Activated effector memory CD4-positive, alpha-beta T cell treated with Interleukin-2 at 50 U/mL for 16 hours (primary cell): ENCODE results near the gene SWAP70.

Experiments
- DNase-seq: peaks from one replicate; pipeline ENCODE4 v3.0.0-alpha.2; 2020

SWAP70 gene

GRCh38 chr11:9651899-9652748 lies 11.8 kb upstream of the SWAP70 start:
- no peak for DNase-seq

DNA sequence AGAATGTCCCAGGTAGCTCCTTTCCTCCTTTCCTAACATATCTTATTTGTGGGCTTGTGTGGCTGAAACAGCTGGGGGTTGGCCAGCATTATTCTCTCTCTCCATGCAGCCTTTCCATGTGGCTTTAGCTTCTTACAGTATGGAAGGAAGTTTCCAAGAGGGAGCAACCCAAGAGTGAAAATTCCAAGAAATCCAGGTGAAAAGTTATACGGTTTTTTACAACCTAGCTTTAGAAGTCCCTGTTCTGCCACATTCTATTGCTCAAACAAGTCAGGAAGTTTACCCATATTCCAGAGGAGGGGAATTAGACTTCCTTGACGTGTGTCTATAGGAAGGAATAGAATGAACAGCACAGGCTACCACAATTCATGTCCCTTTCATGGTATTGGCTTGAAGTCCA lies 10.0 kb upstream of the SWAP70 start:
- DNase-seq, result no peak

DNA sequence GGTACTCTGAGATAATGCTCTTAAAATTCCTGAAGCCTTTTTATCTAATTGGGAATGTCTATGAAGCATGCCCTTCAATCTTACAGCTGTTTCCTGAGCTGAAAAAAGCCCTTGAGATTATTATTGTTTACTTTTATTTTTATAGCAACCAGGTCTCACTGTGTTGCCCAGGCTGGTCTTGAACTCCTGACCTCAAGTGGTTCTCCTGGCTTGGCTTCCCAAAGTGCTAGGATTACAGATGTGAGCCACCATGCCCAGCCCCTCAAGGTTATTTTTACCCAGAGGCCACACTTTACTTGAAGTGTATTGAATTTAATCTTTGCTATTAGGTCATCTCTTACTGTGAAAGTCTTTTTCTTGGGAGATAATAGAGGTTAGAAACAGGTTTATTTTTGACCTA lies 7.0 kb upstream of the SWAP70 start:
- no peak for DNase-seq

- no peak for DNase-seq
Observed at GRCh38 chr11:9657531-9657930, 6.3 kb upstream of the SWAP70 start.

GRCh38 chr11:9660886-9661285 lies 3.0 kb upstream of the SWAP70 start:
- no peak for DNase-seq

- no peak for DNase-seq
Observed at GRCh38 chr11:9662273-9662672, 1.6 kb upstream of the SWAP70 start.

- no peak for DNase-seq
Observed at GRCh38 chr11:9664276-9665171, 647 bp downstream of the SWAP70 start.

GRCh38 chr11:9665749-9666148 lies 1.9 kb downstream of the SWAP70 start:
- DNase-seq, result no peak

DNA sequence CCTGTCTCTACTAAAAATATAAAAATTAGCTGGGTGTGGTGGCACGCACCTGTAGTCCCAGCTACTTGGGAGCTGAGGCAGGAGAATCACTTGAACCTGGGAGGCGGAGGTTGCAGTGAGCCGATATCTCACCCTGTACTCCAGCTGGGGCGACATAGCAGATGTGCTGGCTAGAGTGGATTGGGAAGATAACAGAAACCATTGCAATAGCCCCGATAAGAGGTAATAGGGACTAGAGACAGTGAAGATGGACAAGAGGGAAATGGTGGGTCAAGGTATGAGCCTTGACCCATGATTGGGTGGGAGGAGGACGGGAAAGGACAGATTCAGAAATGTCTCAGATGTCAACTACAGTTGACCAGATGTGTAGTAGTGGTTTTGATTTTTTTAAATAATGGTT lies 6.1 kb downstream of the SWAP70 start:
- no peak for DNase-seq

- DNase-seq, result no peak
Observed at GRCh38 chr11:9672288-9672916, 8.5 kb downstream of the SWAP70 start.

DNA sequence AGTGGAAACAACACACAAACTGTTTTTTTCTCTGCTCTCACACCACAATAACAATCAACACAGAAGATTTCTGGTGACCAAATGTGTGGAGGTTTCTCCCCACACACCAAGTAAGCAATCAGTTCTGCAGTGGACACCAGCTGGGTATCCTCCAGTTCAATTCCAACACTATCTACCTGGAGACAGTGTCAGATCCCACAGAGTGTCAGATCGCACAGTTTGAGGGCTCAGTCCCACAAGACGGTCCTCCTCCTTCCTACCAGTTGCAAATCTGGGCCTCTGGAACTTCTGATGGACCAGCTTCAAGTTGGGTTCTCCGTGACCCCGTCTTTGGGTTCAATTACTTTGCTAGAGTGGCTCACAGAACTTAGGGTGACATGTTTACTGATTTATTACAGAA lies 9.0 kb downstream of the SWAP70 start:
- DNase-seq, result no peak

- no peak for DNase-seq
Observed at GRCh38 chr11:9675691-9676090, 11.8 kb downstream of the SWAP70 start.

GRCh38 chr11:9677951-9678350 lies 14.1 kb downstream of the SWAP70 start:
- no peak for DNase-seq

DNA sequence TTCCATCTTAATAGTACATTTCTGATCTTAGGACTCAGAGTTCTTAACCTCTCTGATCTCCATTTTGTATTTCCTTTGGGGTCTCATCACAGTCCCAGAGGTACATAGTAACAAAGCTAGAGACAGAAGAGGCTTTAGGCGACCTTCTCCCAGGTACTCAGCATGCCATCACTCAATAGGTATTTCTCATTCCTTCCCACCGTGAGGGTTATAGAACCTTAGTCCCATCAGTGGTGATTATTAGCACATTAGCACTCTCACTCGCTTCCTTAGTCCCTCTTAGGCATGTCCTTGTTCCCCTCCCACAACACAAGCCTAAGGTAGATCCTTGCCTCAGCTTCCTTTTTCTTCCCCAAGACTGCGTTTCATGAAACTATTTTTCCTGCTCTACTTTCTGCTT lies 14.7 kb downstream of the SWAP70 start:
- no peak for DNase-seq

DNA sequence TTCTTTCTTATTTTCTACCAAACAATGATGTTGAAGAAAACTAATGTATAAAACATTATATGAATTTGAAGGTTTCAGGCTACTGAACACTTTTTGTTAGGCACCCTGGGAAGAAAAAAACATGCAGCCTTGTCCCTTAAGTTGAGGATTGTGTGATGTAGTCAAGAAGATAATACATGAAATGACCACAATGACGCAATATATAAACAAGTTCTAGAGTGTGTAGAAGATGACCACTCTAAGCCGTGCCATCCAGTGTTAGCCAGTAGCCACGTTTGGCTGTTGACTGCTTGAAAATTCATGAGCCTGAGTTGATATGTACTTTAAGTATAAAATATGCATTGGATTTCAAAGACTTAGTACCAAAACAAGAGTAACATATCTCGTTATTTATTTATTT lies 16.2 kb downstream of the SWAP70 start:
- no peak for DNase-seq

- DNase-seq, result no peak
Observed at GRCh38 chr11:9681583-9682372, 17.9 kb downstream of the SWAP70 start.

DNA sequence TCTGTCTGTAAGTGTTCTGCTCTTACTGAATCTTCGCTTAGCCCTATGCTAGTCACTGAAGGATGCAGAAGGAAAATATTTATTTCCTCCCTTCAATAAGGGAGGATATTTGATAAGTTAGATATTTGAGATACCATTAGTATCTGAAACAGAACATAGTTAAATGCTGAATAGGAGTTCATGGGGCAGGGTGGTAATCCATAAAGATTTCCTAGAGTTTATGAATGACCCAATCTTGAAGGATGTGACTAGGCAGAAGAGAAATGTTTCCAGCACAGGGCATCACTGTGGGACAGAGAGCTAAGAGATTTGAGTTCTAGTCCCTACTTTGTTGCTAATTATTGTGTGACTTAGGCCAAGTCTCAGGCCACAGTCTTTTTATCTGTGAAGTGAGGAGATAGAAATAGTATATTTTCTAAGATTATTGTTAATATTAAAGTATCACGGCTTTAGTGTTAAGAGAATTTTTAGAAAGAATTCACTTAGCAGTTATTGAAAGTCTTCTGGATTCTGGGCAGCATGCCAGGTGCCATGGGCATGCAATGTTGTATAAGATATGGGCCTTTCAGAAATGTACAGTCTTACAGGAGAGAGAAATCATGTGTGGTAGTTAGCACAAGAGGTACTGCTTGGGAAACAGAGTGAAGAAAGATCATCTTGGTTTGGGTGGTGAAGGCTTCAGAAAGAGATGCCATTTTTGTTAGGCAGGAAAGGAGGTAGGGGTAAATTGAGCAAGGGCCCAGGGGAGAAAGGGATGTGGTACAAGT lies 24.0 kb downstream of the SWAP70 start:
- no peak for DNase-seq

- DNase-seq, result no peak
Observed at GRCh38 chr11:9688716-9689511, 25.0 kb downstream of the SWAP70 start.

DNA sequence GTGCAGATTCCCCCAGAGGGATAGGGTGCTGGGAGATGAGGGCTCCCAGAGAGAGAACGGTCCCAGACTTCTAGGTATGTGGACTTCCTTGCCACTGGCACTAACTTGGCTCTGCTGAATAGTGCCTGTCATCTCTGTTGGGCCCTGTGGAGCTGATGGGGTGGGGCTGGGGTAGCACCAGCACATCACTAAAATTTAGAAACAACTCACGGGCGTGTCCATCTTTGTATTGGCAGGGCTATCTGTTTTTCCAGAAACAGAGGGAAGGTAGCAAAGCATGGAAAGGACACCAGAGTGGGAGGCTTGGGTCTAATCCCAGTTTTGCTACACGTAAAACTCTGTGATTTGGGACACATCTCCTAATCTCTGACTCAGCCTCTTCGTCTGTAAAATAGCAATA lies 25.8 kb downstream of the SWAP70 start:
- no peak for DNase-seq

DNA sequence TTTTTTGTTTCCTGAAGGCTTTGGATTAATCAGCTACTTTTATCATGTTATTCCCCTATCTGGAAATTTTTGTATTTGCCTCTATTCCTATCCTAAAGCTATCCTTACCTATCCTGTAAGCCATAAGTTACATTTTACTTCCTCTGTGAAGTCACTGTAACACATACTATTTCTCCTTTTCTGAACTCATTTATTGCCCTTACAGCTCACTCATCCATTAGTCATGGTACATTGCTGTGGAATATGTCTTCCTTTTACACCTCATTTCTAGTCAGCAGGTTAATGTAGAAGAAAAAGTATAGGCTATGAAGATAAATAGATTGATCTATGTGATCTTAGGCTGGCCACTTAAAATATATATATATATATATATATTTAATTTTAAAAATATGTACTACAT lies 28.0 kb downstream of the SWAP70 start:
- no peak for DNase-seq

DNA sequence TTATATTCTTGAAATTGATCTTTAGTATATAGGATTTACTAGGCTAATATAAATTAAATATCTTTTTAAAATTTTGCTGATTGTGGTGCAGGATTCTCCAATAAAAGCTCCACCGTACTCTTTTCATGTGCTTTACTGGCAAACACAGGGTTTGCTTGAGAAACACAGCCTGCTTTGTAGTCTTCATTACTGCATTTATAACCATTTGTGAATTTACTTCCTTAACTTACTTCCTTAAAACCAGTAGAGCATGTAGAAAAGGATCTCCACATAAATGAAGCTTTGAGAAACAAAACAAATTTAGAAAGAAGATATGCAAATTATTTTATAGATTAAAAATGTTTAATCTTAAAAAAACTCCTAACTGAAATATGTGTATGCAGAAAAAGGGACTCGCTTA lies 28.8 kb downstream of the SWAP70 start:
- DNase-seq, result no peak
